Neural cell (in vitro differentiated cells): Measurements from ENCODE around the gene BPIFB6.

ENCODE experiments used
- EZH2 ChIP-seq: fragments of 200-600, 300-800 bp; shearing (Covaris generic), sonication (generic); IDR thresholded peaks from 2 replicates; pipeline ENCODE4 v1.6.1; 2014; ENCODE audit warnings: antibody characterized with exemption, low read length, borderline replicate concordance, mild to moderate bottlenecking; ENCODE audit not compliant: insufficient read depth, poor library complexity, severe bottlenecking
- SMC3 ChIP-seq: fragments of 450-650 bp; conservative IDR thresholded peaks from 2 replicates; pipeline ENCODE4 v1.6.1; 2014; ENCODE audit warnings: antibody characterized with exemption, mild to moderate bottlenecking, moderate library complexity; ENCODE audit not compliant: poor library complexity
- TF ChIP-seq, protein P1 (sequence below): fragments of 450-650 bp; IDR thresholded peaks from 2 replicates; pipeline ENCODE4 v1.5.1; 2014; ENCODE audit warnings: antibody characterized with exemption, mild to moderate bottlenecking, moderate library complexity; ENCODE audit not compliant: poor library complexity, severe bottlenecking
- TF ChIP-seq, protein P2 (sequence below): IDR thresholded peaks from 2 replicates; pipeline ENCODE4 v1.6.1; 2012; ENCODE audit warnings: borderline replicate concordance

DNA sequence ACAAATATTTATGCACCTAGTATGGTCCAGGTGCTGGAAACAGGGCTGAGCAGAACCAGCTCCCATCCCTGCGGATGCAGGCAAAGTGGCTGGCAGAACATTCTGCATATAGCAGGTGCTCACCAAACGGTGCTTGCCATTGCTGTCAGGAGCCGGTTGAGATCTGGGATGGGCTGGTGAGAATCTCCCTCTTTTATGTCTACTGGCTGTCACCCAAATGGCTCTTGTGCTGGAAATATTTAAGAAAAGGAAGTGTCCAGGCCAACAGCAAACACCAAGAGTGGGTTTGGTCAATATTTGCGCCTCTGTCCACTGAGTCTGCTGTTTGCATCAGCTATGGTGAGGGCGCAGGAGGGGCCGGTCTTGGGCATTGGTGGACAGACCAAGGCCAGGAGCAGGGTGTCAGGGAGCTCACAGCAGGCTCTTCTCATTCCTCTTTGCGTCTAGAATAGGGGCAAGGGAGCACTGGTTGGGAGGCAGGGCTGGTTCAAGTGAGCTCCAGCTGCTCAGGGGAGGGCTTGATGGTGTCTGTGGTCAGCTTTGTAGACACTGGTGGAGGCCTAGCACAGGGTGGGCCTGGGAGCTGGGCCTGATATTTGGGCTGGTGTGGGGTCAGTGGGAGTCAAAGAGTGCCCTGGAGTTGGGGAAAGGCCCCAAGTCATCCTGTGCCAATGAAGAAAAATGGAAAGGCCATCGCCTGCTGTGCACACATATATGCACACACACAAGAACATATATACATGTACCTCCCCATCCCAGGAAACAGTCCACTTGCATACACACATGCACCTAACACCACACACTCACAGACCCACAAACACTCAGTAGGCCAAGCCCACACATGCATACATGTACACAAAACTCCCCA is 25.3 kb upstream of the BPIFB6 start:
- TF ChIP-seq, protein P1, sequence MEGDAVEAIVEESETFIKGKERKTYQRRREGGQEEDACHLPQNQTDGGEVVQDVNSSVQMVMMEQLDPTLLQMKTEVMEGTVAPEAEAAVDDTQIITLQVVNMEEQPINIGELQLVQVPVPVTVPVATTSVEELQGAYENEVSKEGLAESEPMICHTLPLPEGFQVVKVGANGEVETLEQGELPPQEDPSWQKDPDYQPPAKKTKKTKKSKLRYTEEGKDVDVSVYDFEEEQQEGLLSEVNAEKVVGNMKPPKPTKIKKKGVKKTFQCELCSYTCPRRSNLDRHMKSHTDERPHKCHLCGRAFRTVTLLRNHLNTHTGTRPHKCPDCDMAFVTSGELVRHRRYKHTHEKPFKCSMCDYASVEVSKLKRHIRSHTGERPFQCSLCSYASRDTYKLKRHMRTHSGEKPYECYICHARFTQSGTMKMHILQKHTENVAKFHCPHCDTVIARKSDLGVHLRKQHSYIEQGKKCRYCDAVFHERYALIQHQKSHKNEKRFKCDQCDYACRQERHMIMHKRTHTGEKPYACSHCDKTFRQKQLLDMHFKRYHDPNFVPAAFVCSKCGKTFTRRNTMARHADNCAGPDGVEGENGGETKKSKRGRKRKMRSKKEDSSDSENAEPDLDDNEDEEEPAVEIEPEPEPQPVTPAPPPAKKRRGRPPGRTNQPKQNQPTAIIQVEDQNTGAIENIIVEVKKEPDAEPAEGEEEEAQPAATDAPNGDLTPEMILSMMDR, result no peak
- TF ChIP-seq, protein P2, sequence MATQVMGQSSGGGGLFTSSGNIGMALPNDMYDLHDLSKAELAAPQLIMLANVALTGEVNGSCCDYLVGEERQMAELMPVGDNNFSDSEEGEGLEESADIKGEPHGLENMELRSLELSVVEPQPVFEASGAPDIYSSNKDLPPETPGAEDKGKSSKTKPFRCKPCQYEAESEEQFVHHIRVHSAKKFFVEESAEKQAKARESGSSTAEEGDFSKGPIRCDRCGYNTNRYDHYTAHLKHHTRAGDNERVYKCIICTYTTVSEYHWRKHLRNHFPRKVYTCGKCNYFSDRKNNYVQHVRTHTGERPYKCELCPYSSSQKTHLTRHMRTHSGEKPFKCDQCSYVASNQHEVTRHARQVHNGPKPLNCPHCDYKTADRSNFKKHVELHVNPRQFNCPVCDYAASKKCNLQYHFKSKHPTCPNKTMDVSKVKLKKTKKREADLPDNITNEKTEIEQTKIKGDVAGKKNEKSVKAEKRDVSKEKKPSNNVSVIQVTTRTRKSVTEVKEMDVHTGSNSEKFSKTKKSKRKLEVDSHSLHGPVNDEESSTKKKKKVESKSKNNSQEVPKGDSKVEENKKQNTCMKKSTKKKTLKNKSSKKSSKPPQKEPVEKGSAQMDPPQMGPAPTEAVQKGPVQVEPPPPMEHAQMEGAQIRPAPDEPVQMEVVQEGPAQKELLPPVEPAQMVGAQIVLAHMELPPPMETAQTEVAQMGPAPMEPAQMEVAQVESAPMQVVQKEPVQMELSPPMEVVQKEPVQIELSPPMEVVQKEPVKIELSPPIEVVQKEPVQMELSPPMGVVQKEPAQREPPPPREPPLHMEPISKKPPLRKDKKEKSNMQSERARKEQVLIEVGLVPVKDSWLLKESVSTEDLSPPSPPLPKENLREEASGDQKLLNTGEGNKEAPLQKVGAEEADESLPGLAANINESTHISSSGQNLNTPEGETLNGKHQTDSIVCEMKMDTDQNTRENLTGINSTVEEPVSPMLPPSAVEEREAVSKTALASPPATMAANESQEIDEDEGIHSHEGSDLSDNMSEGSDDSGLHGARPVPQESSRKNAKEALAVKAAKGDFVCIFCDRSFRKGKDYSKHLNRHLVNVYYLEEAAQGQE, result no peak
- TF ChIP-seq SMC3, result no peak
- TF ChIP-seq EZH2, result no peak
